BJ (cell line): Measurements from ENCODE around the gene OR2V2. TPM values are rescaled to one million over a fixed set of nuclear protein-coding genes. Genes with fewer than 3 reads are reported as not detected.
A peak's percentile ranks its signal among the peaks of the same experiment; 100 is the strongest.

ENCODE experiments used
- CTCF ChIA-PET: fragments of 350-600 bp; formaldehyde crosslinking; extraction: SDS; loops from one replicate; lab custom pipeline; 2021; ENCODE audit warnings: antibody characterized with exemption, inconsistent platforms; lab: Yijun Ruan, JAX
- POLR2A ChIA-PET: fragments of 300-600 bp; sonication (Branson Sonifier 250); formaldehyde crosslinking; extraction: SDS; loops from one replicate; lab custom pipeline; 2021; ENCODE audit warnings: antibody characterized with exemption; lab: Charles Lee
- DNase-seq: peaks from one replicate; pipeline ENCODE4 v3.0.0-alpha.2; 2011; ENCODE audit warnings: low read depth
- H3K27me3 ChIP-seq: 2 replicates; pipeline ENCODE4 v1.6.0; 2011; ENCODE audit warnings: low read length; ENCODE audit not compliant: control insufficient read depth, insufficient read depth
- H3K36me3 ChIP-seq: 2 replicates; pipeline ENCODE4 v1.5.1; 2011; ENCODE audit warnings: low read length; ENCODE audit not compliant: control insufficient read depth, insufficient read depth
- H3K4me3 ChIP-seq: 2 replicates; pipeline ENCODE4 v1.5.1; 2011; ENCODE audit warnings: low read depth, mild to moderate bottlenecking, control low read depth, low read length
- polyA plus RNA-seq: library from polyadenylated mRNA; depleted of rRNA; stranded (reverse); fragments of >200 nt; gene quantifications from 2 replicates; pipeline ENCODE4 v1.2.3, GENCODE V29; 2011
- TF ChIP-seq, protein P1 (sequence below): IDR thresholded peaks from 2 replicates; pipeline ENCODE4 v1.5.1; 2011; ENCODE audit warnings: low read depth, mild to moderate bottlenecking, control low read depth, inconsistent platforms, low read length, moderate library complexity; ENCODE audit not compliant: insufficient read depth

Gene OR2V2
- polyA plus RNA-seq, 1 experiment = not detected

DNA sequence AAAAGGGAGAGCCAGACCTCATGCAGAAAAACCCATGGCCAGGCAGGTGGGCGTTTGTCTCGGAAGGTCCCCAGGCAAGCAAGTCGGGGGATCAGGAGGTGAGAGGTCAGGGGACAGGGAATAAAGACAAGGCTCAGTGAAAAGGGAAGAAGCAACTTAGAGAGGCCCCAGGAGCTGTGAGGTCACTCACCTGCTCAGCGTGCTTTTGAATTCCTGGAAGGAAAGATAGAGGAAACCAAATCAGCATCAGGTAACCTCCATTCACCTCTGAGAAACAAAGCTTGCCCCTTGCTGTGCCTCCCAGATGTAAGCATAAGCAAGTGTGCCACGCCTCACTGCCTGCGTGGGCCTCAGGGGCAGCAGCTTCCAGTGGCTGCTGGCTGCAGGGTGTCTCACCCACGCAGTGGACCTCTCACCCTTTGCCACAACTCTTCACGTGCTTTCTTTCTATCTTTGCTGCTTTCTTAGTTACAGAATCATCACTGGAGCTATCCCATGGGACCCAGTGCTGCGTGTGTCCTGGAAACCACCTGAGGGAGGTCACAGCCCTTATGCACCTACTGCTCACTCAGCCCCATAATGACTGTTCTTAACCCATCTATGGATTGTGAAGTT, 51.6 kb downstream of the OR2V2 start:
- TF ChIP-seq, protein P1, sequence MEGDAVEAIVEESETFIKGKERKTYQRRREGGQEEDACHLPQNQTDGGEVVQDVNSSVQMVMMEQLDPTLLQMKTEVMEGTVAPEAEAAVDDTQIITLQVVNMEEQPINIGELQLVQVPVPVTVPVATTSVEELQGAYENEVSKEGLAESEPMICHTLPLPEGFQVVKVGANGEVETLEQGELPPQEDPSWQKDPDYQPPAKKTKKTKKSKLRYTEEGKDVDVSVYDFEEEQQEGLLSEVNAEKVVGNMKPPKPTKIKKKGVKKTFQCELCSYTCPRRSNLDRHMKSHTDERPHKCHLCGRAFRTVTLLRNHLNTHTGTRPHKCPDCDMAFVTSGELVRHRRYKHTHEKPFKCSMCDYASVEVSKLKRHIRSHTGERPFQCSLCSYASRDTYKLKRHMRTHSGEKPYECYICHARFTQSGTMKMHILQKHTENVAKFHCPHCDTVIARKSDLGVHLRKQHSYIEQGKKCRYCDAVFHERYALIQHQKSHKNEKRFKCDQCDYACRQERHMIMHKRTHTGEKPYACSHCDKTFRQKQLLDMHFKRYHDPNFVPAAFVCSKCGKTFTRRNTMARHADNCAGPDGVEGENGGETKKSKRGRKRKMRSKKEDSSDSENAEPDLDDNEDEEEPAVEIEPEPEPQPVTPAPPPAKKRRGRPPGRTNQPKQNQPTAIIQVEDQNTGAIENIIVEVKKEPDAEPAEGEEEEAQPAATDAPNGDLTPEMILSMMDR = no peak
- POLR2A ChIA-PET = no interaction called here
- Histone ChIP-seq H3K4me3 (no peak overlapping the region), H3K27me3 (no peaks in the 10 kb centered on the region), H3K36me3 (no peaks in the 10 kb centered on the region; the same call in 1 of the 2 replicates)
- DNase-seq = no peak
- CTCF ChIA-PET = interaction anchor here (1.1 to 1.4 kb wide), 2 partner anchors 12 to 480 kb away, joined by 3 read pairs; no protein-coding TSS in a partner anchor

DNA sequence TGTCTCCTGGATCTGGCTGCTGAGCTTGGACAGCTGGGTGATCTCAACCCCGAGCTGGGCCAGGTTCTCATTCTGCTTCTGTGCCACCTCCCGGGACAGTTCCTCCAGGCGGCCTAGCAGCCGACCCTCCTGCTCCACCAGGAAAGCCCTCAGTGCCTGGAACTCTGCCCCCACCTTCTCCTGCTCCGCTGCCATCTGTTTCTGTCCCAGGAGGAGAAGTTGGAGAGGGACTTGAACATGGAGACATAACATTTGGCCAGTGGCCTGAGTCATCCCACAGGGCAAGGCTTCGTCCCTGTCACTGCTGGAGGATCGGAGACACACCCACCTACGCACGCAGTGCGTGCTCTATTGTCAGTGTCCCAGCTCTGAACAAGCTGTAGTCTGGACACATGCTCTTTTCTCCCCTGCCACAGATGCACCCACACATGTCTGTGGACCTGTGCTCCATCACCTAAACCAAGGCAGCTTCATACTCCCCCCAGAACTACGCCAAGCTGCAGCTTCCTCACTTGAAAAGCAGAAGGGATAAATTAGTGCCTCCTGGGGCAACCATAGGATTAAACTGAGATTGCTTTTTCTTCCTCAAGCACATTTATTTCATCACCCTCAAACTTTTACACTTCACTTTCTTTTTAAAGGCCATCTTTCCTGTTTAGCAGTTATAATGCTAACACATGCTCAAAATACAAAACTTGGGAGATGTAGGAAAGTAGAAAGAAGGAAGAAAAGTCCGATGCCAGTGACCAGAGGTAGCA, 52.7 kb downstream of the OR2V2 start:
- ChIA-PET CTCF (interaction anchor here (1.4 kb wide), 1 partner anchor 13 kb away, joined by 3 read pairs; no protein-coding TSS in a partner anchor), POLR2A (no interaction called here)
- TF ChIP-seq, protein P1 = no peak
- DNase-seq = no peak
- Histone ChIP-seq H3K27me3 (no peaks in the 10 kb centered on the region), H3K4me3 (no peak overlapping the region), H3K36me3 (no peaks in the 10 kb centered on the region; the same call in 1 of the 2 replicates)

DNA sequence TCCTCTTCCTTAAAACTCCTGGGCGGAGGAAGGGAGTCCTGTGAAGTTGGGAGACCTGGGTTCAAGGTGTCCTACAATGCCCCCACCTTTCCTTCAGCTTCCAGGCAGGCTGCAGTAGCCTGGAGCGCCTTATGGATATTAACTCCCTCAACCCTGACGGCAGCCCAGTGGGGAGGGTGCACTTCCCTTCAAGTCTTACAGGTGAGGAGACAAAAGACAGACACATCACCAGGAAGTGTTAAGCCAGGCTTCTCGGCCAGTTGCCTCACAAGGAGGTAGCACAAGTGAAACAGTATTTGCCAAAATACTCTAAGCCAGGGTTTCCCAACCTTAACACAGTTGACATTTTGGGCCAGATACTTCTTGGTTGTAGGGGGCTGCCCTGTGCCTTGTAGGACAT, 53.4 kb downstream of the OR2V2 start:
- no peak for DNase-seq
- Histone ChIP-seq H3K36me3 (no peaks in the 10 kb centered on the region), H3K27me3 (no peaks in the 10 kb centered on the region), H3K4me3 (no peak overlapping the region)
- POLR2A ChIA-PET = no interaction called here
- TF ChIP-seq, protein P1 = no peak
- CTCF ChIA-PET = no interaction called here

DNA sequence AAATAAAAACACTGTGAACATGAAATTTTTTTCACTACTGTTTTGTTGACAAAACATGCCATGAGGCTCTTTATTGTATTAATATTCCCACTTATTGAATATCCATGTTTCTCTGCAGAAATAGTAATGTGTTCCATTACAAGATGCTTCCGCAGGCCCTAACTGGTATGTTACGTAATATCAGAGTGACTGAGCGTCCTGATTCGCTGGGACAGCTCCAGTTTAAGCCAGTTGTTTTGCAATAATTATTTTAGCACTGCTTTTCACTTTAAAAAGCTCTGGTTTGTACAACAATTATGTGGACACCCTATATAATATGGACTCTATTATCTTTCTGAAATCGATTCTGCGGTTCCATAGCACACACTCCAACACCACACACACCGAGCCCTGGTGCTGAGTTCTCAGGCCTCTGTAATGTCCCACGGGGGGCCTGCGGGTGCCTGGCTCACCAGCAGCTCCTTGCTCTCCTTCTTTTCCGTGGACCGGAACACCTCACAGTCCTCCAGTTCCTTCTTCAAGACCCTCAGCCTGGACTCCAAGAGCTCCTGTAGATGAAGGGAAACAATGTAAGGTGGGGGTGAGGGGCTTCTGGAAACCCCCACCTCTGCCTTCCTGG, 55.8 kb downstream of the OR2V2 start:
- H3K4me3 ChIP-seq = no peak overlapping the region
- no peak for DNase-seq
- POLR2A ChIA-PET = interaction anchor here (0.5 to 0.6 kb wide), 2 partner anchors 13 to 20 kb away, joined by 3 to 4 read pairs; partner anchors contain the start of gene TRIM41
- no peaks in the 10 kb centered on the region for H3K36me3 ChIP-seq
- CTCF ChIA-PET = interaction anchor here (1.1 to 1.4 kb wide), 3 partner anchors 12 to 59 kb away, joined by 3 read pairs; no protein-coding TSS in a partner anchor
- H3K27me3 ChIP-seq = no peaks in the 10 kb centered on the region
- TF ChIP-seq, protein P1 = no peak

DNA sequence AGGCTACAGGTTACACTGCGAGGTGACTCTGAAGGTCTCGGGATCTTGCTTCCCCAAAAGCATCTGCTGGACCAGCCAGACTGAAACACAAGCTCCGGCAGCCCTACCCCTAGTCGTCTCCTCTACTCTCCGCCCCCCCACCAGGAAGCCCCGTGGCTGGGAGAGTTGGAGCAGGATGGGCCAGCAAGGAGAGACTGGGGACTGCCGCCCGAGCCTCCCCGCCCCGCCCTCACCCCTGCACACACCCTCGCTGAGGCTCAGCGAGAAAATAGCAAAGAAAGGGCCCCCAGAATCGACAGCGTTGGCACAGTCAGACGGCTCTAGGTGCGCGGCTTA, 56.4 kb downstream of the OR2V2 start:
- Histone ChIP-seq H3K4me3 (peak overlapping the region; percentile 55), H3K36me3 (no peaks in the 10 kb centered on the region), H3K27me3 (no peaks in the 10 kb centered on the region)
- CTCF ChIA-PET = interaction anchor here (1.1 to 1.7 kb wide), 4 partner anchors 11 to 58 kb away, joined by 3 to 4 read pairs (median 3); no protein-coding TSS in a partner anchor
- no peak for DNase-seq
- POLR2A ChIA-PET = interaction anchor here (0.5 kb wide), 1 partner anchor 20 kb away, joined by 5 read pairs; the partner anchor contains the start of gene TRIM41
- TF ChIP-seq, protein P1 = no peak
